HEK293 (cell line): Measurements from ENCODE around the gene SERPINE2.
A peak's percentile ranks its signal among the peaks of the same experiment; 100 is the strongest.

Experiments
- CTCF ChIA-PET: fragments of 350-600 bp; formaldehyde crosslinking; extraction: SDS; loops from one replicate; lab custom pipeline; 2021; ENCODE audit warnings: antibody characterized with exemption; lab: Yijun Ruan, JAX
- POLR2A ChIA-PET: fragments of 300-600 bp; formaldehyde crosslinking; extraction: SDS; loops from one replicate; lab custom pipeline; 2020; ENCODE audit warnings: antibody characterized with exemption, inconsistent platforms; lab: Yijun Ruan, JAX
- H3K27ac ChIP-seq: fragments of 200-500 bp; sonication (Bioruptor generic); 2 replicates; pipeline ENCODE4 v1.5.1; 2014; ENCODE audit warnings: low read depth, low read length, control low read depth, inconsistent platforms; ENCODE audit errors: extremely low read depth
- H3K36me3 ChIP-seq, 2 experiments: fragments of 200-500 bp in 1 of 2; sonication (Bioruptor generic) in 1 of 2; 1 replicate in 1 of 2; 2 replicates in 1 of 2; pipeline ENCODE4 v1.5.1; 2014 to 2017; ENCODE audit warnings: inconsistent platforms in 2 of 2, low read length in 2 of 2; ENCODE audit not compliant: control insufficient read depth in 2 of 2, insufficient read depth in 1 of 2
- H3K4me1 ChIP-seq: fragments of 200-500 bp; sonication (Bioruptor generic); 2 replicates; pipeline ENCODE4 v1.5.1; 2014; ENCODE audit warnings: mild to moderate bottlenecking, low read length, inconsistent platforms; ENCODE audit not compliant: control insufficient read depth, insufficient read depth
- H3K4me3 ChIP-seq: 2 replicates; pipeline ENCODE4 v1.5.1; 2011; ENCODE audit warnings: low read depth, mild to moderate bottlenecking, control low read depth, low read length, moderate library complexity
- H3K9me3 ChIP-seq: fragments of 200-500 bp; sonication (Bioruptor generic); 2 replicates; pipeline ENCODE4 v1.5.1; 2014; ENCODE audit warnings: low read depth, low read length, inconsistent platforms; ENCODE audit not compliant: control insufficient read depth, insufficient read depth
- EGR2 ChIP-seq: fragments of 450-650 bp; formaldehyde crosslinking; IDR thresholded peaks from 2 replicates; pipeline ENCODE4 v1.5.1; 2016; ENCODE audit warnings: low read depth, missing biosample characterization, missing genetic modification characterization
- IKZF3 ChIP-seq: fragments of 450-650 bp; IDR thresholded peaks from 2 replicates; pipeline ENCODE4 v1.5.0; 2018; ENCODE audit warnings: missing biosample characterization, mild to moderate bottlenecking, missing genetic modification characterization, moderate library complexity
- PRDM6 ChIP-seq: fragments of 450-650 bp; formaldehyde crosslinking; IDR thresholded peaks from 2 replicates; pipeline ENCODE4 v1.5.1; 2017; ENCODE audit warnings: missing biosample characterization, missing genetic modification characterization
- ZBTB8A ChIP-seq: fragments of 450-650 bp; formaldehyde crosslinking; IDR thresholded peaks from 2 replicates; pipeline ENCODE4 v1.5.1; 2016; ENCODE audit warnings: missing biosample characterization, missing genetic modification characterization
- ZEB2 ChIP-seq: fragments of 450-650 bp; formaldehyde crosslinking; IDR thresholded peaks from 2 replicates; pipeline ENCODE4 v1.5.1; 2016; ENCODE audit warnings: missing biosample characterization, missing genetic modification characterization
- ZNF175 ChIP-seq: fragments of 450-650 bp; formaldehyde crosslinking; IDR thresholded peaks from 2 replicates; pipeline ENCODE4 v1.5.1; 2016; ENCODE audit warnings: missing biosample characterization, missing genetic modification characterization
- ZNF221 ChIP-seq: fragments of 450-650 bp; formaldehyde crosslinking; IDR thresholded peaks from 2 replicates; pipeline ENCODE4 v1.5.1; 2017; ENCODE audit warnings: missing biosample characterization, missing genetic modification characterization, borderline replicate concordance
- ZNF26 ChIP-seq: fragments of 450-650 bp; formaldehyde crosslinking; IDR thresholded peaks from 2 replicates; pipeline ENCODE4 v1.5.1; 2016; ENCODE audit warnings: missing biosample characterization, missing genetic modification characterization
- ZNF335 ChIP-seq: fragments of 450-650 bp; formaldehyde crosslinking; conservative IDR thresholded peaks from 2 replicates; pipeline ENCODE4 v1.5.1; 2016; ENCODE audit warnings: missing biosample characterization, missing genetic modification characterization
- ZNF366 ChIP-seq: fragments of 450-650 bp; formaldehyde crosslinking; conservative IDR thresholded peaks from 2 replicates; pipeline ENCODE4 v1.5.1; 2016; ENCODE audit warnings: missing biosample characterization, missing genetic modification characterization
- ZNF404 ChIP-seq: fragments of 450-650 bp; formaldehyde crosslinking; IDR thresholded peaks from 2 replicates; pipeline ENCODE4 v1.5.1; 2017; ENCODE audit warnings: missing biosample characterization, missing genetic modification characterization
- ZNF416 ChIP-seq: fragments of 450-650 bp; formaldehyde crosslinking; IDR thresholded peaks from 2 replicates; pipeline ENCODE4 v1.5.1; 2016; ENCODE audit warnings: missing biosample characterization, missing genetic modification characterization
- ZNF561 ChIP-seq: fragments of 450-650 bp; IDR thresholded peaks from 2 replicates; pipeline ENCODE4 v1.5.1; 2018; ENCODE audit warnings: missing biosample characterization, missing genetic modification characterization, borderline replicate concordance
- ZNF580 ChIP-seq: fragments of 450-650 bp; formaldehyde crosslinking; IDR thresholded peaks from 2 replicates; pipeline ENCODE4 v1.5.1; 2016; ENCODE audit warnings: missing biosample characterization, missing genetic modification characterization
- TF ChIP-seq, protein P1 (sequence below): fragments of 450-650 bp; formaldehyde crosslinking; IDR thresholded peaks from 2 replicates; pipeline ENCODE4 v1.5.1; 2016; ENCODE audit warnings: missing biosample characterization, missing genetic modification characterization
- TF ChIP-seq, protein P2 (sequence below): fragments of 450-650 bp; formaldehyde crosslinking; IDR thresholded peaks from 2 replicates; pipeline ENCODE4 v1.5.1; 2016; ENCODE audit warnings: missing biosample characterization, missing genetic modification characterization

Gene SERPINE2

DNA sequence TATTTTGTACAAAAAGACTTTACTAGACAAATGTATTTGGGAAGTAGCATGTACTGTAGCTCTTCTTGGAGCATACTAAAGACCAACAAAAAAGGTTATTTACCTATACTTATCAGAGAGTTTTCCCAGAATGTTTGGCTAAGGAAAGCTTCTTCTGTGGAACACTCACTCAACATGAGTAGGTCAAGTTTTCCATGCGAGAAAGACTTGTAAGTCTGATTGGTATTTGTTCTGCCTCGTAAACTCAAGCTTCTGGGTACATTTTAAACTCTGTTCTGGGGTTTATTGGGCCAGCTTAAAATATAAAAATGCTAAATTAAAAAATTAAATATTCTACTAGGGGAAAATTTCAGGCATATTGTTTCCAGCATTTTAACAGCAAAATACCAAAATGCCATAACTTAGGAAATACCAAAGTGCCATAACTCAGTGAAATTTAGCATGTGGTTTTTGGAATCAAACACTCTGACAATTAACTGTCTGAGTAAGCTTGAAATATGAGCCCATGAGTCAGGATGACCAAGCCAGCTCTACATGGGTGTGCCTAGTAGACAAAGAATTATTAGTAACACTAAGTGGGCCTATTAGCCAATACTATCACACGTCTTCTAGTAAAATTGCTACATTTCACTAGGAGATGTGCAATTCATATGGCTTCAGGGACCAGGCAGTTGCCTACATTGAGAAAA is 47.3 kb upstream of the SERPINE2 start:
- Histone ChIP-seq H3K4me1 (peaks cover 8% of the 10 kb centered on the region), H3K36me3 (no peaks in the 10 kb centered on the region), H3K27ac (no peak overlapping the region), H3K9me3 (no peaks in the 10 kb centered on the region), H3K4me3 (no peak overlapping the region)
- POLR2A ChIA-PET = no interaction called here
- TF ChIP-seq ZNF561 (tag by site-specific recombination) (no peak), EGR2 (tag by site-specific recombination) (no peak), ZNF366 (tag by site-specific recombination) (0 out of 2 replicates have a peak, but pooled peaks have one; percentile 29), ZEB2 (tag by site-specific recombination) (0 out of 2 replicates have a peak, but pooled peaks have one; percentile 30), PRDM6 (tag by site-specific recombination) (peak; percentile 65), ZNF580 (no peak), ZNF416 (tag by site-specific recombination) (no peak), IKZF3 (tag by site-specific recombination) (no peak), ZNF26 (no peak), ZNF221 (tag by site-specific recombination) (no peak), ZBTB8A (tag by site-specific recombination) (no peak), ZNF335 (tag by site-specific recombination) (0 out of 2 replicates have a peak, but pooled peaks have one; percentile 12), ZNF404 (tag by site-specific recombination) (no peak), ZNF175 (tag by site-specific recombination) (no peak)
- TF ChIP-seq, protein P1, sequence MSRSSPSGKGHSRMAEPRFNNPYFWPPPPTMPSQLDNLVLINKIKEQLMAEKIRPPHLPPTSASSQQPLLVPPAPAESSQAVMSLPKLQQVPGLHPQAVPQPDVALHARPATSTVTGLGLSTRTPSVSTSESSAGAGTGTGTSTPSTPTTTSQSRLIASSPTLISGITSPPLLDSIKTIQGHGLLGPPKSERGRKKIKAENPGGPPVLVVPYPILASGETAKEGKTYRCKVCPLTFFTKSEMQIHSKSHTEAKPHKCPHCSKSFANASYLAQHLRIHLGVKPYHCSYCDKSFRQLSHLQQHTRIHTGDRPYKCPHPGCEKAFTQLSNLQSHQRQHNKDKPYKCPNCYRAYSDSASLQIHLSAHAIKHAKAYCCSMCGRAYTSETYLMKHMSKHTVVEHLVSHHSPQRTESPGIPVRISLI (tag by site-specific recombination) = no peak
- TF ChIP-seq, protein P2, sequence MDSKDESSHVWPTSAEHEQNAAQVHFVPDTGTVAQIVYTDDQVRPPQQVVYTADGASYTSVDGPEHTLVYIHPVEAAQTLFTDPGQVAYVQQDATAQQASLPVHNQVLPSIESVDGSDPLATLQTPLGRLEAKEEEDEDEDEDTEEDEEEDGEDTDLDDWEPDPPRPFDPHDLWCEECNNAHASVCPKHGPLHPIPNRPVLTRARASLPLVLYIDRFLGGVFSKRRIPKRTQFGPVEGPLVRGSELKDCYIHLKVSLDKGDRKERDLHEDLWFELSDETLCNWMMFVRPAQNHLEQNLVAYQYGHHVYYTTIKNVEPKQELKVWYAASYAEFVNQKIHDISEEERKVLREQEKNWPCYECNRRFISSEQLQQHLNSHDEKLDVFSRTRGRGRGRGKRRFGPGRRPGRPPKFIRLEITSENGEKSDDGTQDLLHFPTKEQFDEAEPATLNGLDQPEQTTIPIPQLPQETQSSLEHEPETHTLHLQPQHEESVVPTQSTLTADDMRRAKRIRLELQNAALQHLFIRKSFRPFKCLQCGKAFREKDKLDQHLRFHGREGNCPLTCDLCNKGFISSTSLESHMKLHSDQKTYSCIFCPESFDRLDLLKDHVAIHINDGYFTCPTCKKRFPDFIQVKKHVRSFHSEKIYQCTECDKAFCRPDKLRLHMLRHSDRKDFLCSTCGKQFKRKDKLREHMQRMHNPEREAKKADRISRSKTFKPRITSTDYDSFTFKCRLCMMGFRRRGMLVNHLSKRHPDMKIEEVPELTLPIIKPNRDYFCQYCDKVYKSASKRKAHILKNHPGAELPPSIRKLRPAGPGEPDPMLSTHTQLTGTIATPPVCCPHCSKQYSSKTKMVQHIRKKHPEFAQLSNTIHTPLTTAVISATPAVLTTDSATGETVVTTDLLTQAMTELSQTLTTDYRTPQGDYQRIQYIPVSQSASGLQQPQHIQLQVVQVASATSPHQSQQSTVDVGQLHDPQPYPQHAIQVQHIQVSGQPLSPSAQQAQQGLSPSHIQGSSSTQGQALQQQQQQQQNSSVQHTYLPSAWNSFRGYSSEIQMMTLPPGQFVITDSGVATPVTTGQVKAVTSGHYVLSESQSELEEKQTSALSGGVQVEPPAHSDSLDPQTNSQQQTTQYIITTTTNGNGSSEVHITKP (tag by site-specific recombination) = 0 out of 2 replicates have a peak, but pooled peaks have one; percentile 21
- CTCF ChIA-PET = interaction anchor here (0.6 to 1.7 kb wide), 2 partner anchors 93 to 323 kb away, joined by 4 to 5 read pairs; no protein-coding TSS in a partner anchor
